ENCODE results near the gene ARHGAP6. TPM values are rescaled to one million over a fixed set of nuclear protein-coding genes. Genes with fewer than 3 reads are reported as not detected.

The ARHGAP6 gene
- total and polyA plus RNA-seq, 2 of the 4 experiments (the other 2 are of a cell fraction), result 1.4 to 1.8 TPM

DNA sequence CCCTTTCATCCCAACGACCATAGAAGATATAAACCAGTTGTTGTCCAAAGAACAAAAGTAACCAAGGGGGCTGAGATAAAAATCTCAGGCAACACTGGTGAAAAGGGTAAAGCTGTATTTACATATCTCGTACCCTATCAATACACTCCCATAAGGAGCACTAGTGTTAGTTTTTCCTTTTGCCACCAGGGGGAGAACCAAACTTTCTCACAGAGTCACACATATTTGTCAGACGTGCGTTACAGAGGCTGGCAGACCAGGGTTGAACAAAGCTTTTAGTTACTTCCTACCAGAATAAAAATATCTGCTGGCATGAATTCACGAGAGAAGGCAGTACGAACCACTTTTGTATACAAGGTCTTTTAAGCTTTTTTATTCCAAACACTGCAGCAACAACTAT lies 284.3 kb downstream of the ARHGAP6 start:
- peaks cover 4% of the 10 kb centered on the region for H3K9me3 ChIP-seq (ENCODE audit: control insufficient read depth, insufficient read depth, low read length)
- POLR2A ChIA-PET (ENCODE audit: unreplicated experiment), result no interaction called here
- dilution Hi-C loops (cut with HindIII; ENCODE audit: low sequenced_read_pairs, unreplicated experiment), result no loop called here
- H4K91ac ChIP-seq (ENCODE audit: insufficient read depth, low read depth, low read length), result no peak overlapping the region
- H2BK15ac ChIP-seq (ENCODE audit: low read depth, low read length), result no peak overlapping the region
- peak overlapping the region in 1 of 2 experiments; percentile 44; a peak in 1 of 4 replicates for H4K8ac ChIP-seq (ENCODE audit: low read depth in 2 of 2, low read length in 2 of 2)
- H3K4me3 ChIP-seq (ENCODE audit: insufficient read depth, low read depth, low read length), result no peak overlapping the region
- H3K56ac ChIP-seq (ENCODE audit: extremely low read depth, insufficient read depth, low read length), result no peak overlapping the region
- H3K18ac ChIP-seq (ENCODE audit: low read depth, low read length), result no peak overlapping the region
- H3K36me3 ChIP-seq (ENCODE audit: control insufficient read depth, insufficient read depth, low read length), result no peaks in the 10 kb centered on the region
- no peaks in the 10 kb centered on the region for H3K27me3 ChIP-seq (ENCODE audit: control insufficient read depth, insufficient read depth, low read length)
- BruUV-seq (replicated peaks), result no TSS peak
- CTCF ChIA-PET, result interaction anchor here (0.7 to 2.0 kb wide), 4 partner anchors 10 to 150 kb away, joined by 3 to 8 read pairs (median 4); no protein-coding TSS in a partner anchor
- intact Hi-C loops (cut with micrococcal nuclease), result loop anchor here (1.0 to 2.0 kb wide), 2 partner anchors 150 to 237 kb away; no protein-coding TSS in a partner anchor
- H2AK9ac ChIP-seq (replicated peaks; ENCODE audit: low read depth, low read length, poor library complexity), result no peak overlapping the region
- H2BK20ac ChIP-seq (ENCODE audit: low read depth, low read length), result no peak overlapping the region
- H2AK5ac ChIP-seq (ENCODE audit: low read depth, low read length), result no peak overlapping the region
- H3K27ac ChIP-seq (ENCODE audit: insufficient read depth, low read length), result no peak overlapping the region
- no peak overlapping the region for H3K14ac ChIP-seq (replicated peaks; ENCODE audit: low read depth, low read length)
- TF ChIP-seq RAD21 (IDR thresholded peaks at IDR 0.05; ENCODE audit: low read length) (peak; percentile 58), RCOR1 (IDR thresholded peaks at IDR 0.05; ENCODE audit: insufficient replicate concordance, low read length) (no peak), CEBPB (IDR thresholded peaks at IDR 0.05; ENCODE audit: low read depth, low read length) (no peak), FOS (IDR thresholded peaks at IDR 0.05; ENCODE audit: low read depth, low read length) (no peak), MAFK (IDR thresholded peaks at IDR 0.05; ENCODE audit: low read depth, low read length) (no peak), CHD1 (IDR thresholded peaks at IDR 0.05; ENCODE audit: low read depth, low read length) (no peak), NFE2L2 (IDR thresholded peaks at IDR 0.05; ENCODE audit: low read depth, low read length) (no peak), MAZ (IDR thresholded peaks at IDR 0.05; ENCODE audit: borderline replicate concordance, low read depth, low read length) (no peak), SMC3 (IDR thresholded peaks at IDR 0.05; ENCODE audit: low read depth, low read length) (peak; percentile 57), POLR2A (IDR thresholded peaks at IDR 0.05; ENCODE audit: low read depth, low read length) (no peak), MXI1 (IDR thresholded peaks at IDR 0.05; ENCODE audit: borderline replicate concordance, low read depth, low read length) (no peak), BHLHE40 (IDR thresholded peaks at IDR 0.05; ENCODE audit: low read depth, low read length) (no peak), RFX5 (IDR thresholded peaks at IDR 0.05; ENCODE audit: low read depth, low read length) (no peak)
- TF ChIP-seq, protein P1, sequence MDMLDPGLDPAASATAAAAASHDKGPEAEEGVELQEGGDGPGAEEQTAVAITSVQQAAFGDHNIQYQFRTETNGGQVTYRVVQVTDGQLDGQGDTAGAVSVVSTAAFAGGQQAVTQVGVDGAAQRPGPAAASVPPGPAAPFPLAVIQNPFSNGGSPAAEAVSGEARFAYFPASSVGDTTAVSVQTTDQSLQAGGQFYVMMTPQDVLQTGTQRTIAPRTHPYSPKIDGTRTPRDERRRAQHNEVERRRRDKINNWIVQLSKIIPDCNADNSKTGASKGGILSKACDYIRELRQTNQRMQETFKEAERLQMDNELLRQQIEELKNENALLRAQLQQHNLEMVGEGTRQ (IDR thresholded peaks at IDR 0.05; ENCODE audit: low read depth, low read length), result no peak
- TF ChIP-seq, protein P2, sequence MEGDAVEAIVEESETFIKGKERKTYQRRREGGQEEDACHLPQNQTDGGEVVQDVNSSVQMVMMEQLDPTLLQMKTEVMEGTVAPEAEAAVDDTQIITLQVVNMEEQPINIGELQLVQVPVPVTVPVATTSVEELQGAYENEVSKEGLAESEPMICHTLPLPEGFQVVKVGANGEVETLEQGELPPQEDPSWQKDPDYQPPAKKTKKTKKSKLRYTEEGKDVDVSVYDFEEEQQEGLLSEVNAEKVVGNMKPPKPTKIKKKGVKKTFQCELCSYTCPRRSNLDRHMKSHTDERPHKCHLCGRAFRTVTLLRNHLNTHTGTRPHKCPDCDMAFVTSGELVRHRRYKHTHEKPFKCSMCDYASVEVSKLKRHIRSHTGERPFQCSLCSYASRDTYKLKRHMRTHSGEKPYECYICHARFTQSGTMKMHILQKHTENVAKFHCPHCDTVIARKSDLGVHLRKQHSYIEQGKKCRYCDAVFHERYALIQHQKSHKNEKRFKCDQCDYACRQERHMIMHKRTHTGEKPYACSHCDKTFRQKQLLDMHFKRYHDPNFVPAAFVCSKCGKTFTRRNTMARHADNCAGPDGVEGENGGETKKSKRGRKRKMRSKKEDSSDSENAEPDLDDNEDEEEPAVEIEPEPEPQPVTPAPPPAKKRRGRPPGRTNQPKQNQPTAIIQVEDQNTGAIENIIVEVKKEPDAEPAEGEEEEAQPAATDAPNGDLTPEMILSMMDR (conservative IDR thresholded peaks at IDR 0.05; ENCODE audit: low read depth, low read length), result peak; percentile 58
- TF ChIP-seq, protein P3, sequence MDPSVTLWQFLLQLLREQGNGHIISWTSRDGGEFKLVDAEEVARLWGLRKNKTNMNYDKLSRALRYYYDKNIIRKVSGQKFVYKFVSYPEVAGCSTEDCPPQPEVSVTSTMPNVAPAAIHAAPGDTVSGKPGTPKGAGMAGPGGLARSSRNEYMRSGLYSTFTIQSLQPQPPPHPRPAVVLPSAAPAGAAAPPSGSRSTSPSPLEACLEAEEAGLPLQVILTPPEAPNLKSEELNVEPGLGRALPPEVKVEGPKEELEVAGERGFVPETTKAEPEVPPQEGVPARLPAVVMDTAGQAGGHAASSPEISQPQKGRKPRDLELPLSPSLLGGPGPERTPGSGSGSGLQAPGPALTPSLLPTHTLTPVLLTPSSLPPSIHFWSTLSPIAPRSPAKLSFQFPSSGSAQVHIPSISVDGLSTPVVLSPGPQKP (IDR thresholded peaks at IDR 0.05; ENCODE audit: borderline replicate concordance, low read depth, low read length), result no peak
- H3K4me2 ChIP-seq (ENCODE audit: low read depth, low read length), result no peak overlapping the region
- H4K5ac ChIP-seq (ENCODE audit: low read depth, low read length), result no peak overlapping the region
- H2BK5ac ChIP-seq (ENCODE audit: low read depth, low read length, poor library complexity, severe bottlenecking), result no peak overlapping the region
- no peak overlapping the region for H2AFZ ChIP-seq (replicated peaks; ENCODE audit: low read length, poor library complexity)
- no peak overlapping the region for H3K4ac ChIP-seq (ENCODE audit: low read depth, low read length)
- H4K20me1 ChIP-seq (ENCODE audit: insufficient read depth, low read length), result no peaks in the 10 kb centered on the region
- ATAC-seq (ENCODE audit: low read depth) (peak; percentile 75), DNase-seq (peak; percentile 63)
- no peak overlapping the region for H3K9ac ChIP-seq (ENCODE audit: low read depth, low read length)
- H3K4me1 ChIP-seq (ENCODE audit: control insufficient read depth, insufficient read depth, low read length), result peaks cover 3% of the 10 kb centered on the region
- no peak overlapping the region for H2BK120ac ChIP-seq (ENCODE audit: low read depth, low read length)
- no peak overlapping the region for H3K23ac ChIP-seq (ENCODE audit: low read depth, low read length)
- in situ Hi-C loops (cut with MboI; ENCODE audit: low sequenced_read_pairs), result loop anchor here (10.0 kb wide), 1 partner anchor 133 kb away; no protein-coding TSS in a partner anchor
- H3K79me1 ChIP-seq (ENCODE audit: low read depth in 1 of 2, low read length in 2 of 2), result no peaks in the 10 kb centered on the region
- peaks cover 3% of the 10 kb centered on the region; the same call in 1 of the 2 replicates for H3K9me1 ChIP-seq (ENCODE audit: insufficient read depth, low read length)
- no CpG with 5 or more reads among the region's 6 CpGs for WGBS, 2 experiments (ENCODE audit: extremely low coverage in 2 of 2, insufficient read length in 1 of 2)
